ENCODE data around the gene ARMH4.

- TF ChIP-seq POLR2A (IDR thresholded peaks at IDR 0.05) (no peak), CTCF (IDR thresholded peaks at IDR 0.05) (no peak), POLR2AphosphoS5 (IDR thresholded peaks at IDR 0.05) (no peak)
These were observed 20.6 kb downstream of the ARMH4 start for GRCh38 chr14:58131386-58131785.

Data from transverse colon (tissue), 4 donors.